Lung (tissue), 12 donors: ENCODE results near the gene NDUFV2. TPM values are rescaled to one million over a fixed set of nuclear protein-coding genes. Genes with fewer than 3 reads are reported as not detected.

Experiments
- ATAC-seq: fragments of 200-7000 bp; cut with Tn5 transposase; one replicate; pipeline ENCODE4 v1.9.1; 2020; ENCODE audit warnings: moderate number of reproducible peaks; ENCODE audit not compliant: insufficient read depth, low FRiP score
- DNase-seq, 3 donors: peaks; one replicate each; pipeline ENCODE4 v3.0.0-alpha.2; 2013 to 2017
- H3K27ac ChIP-seq, 2 donors: one replicate each; pipeline ENCODE4 v1.5.1; 2013; ENCODE audit warnings: mild to moderate bottlenecking in 2 of 2, moderate library complexity in 2 of 2, control low read depth in 1 of 2, inconsistent platforms in 1 of 2, low read depth in 1 of 2, low read length in 1 of 2
- H3K27me3 ChIP-seq, 3 donors: one replicate each; pipeline ENCODE4 v1.5.1; 2013; ENCODE audit warnings: low read length in 2 of 3; ENCODE audit not compliant: control insufficient read depth in 3 of 3, insufficient read depth in 3 of 3
- H3K36me3 ChIP-seq, 4 donors: one replicate each; pipeline ENCODE4 v1.5.1; 2013; ENCODE audit warnings: low read length in 4 of 4, mild to moderate bottlenecking in 1 of 4, moderate library complexity in 1 of 4; ENCODE audit not compliant: control insufficient read depth in 4 of 4, insufficient read depth in 4 of 4
- H3K4me1 ChIP-seq, 5 donors: one replicate each; pipeline ENCODE4 v1.5.1; 2013; ENCODE audit warnings: low read length in 5 of 5, mild to moderate bottlenecking in 2 of 5, moderate library complexity in 1 of 5; ENCODE audit not compliant: control insufficient read depth in 5 of 5, insufficient read depth in 5 of 5
- H3K4me3 ChIP-seq: one replicate; pipeline ENCODE4 v1.5.1; 2013; ENCODE audit warnings: mild to moderate bottlenecking, control low read depth, moderate library complexity
- H3K9ac ChIP-seq, 2 donors: one replicate each; pipeline ENCODE4 v1.5.1; 2013; ENCODE audit warnings: low read length in 2 of 2, control low read depth in 1 of 2; ENCODE audit not compliant: insufficient read depth in 1 of 2
- H3K9me3 ChIP-seq, 4 donors: one replicate each; pipeline ENCODE4 v1.5.1; 2013; ENCODE audit warnings: low read length in 3 of 4, mild to moderate bottlenecking in 1 of 4, moderate library complexity in 1 of 4; ENCODE audit not compliant: control insufficient read depth in 4 of 4, insufficient read depth in 3 of 4
- WGBS, 2 donors: extraction: QIAGEN DNeasy Blood & Tissue Kit; methylation state at CpG; one replicate each; pipeline ENCODE4 v1.1.7; 2013; 5-methylcytosine and 5-hydroxymethylcytosine counted together
- polyA plus RNA-seq, 2 donors: library from polyadenylated mRNA; stranded (reverse); fragments of 200-250 nt; gene quantifications; one replicate each; pipeline ENCODE4 v1.2.1, GENCODE V29; 2013
- total RNA-seq, 2 donors: library from RNA; depleted of rRNA in 1 of 2; stranded (reverse); fragments of >200 nt in 1 of 2; gene quantifications; one replicate each; pipeline ENCODE4 v1.2.1, GENCODE V29; 2014 to 2021
- TF ChIP-seq, protein P1 (sequence below): IDR thresholded peaks from 2 replicates; pipeline ENCODE4 v1.5.1; 2012; ENCODE audit warnings: mild to moderate bottlenecking; ENCODE audit errors: control extremely low read depth, extremely low read depth
- donor health status: control.
- donor health status: control.
- donor health status: Bipolar disorder and iron deficiency.
- donor health status: healthy.
- donor health status: DM: yes; HTN: yes; CAD: no.

The NDUFV2 gene
- total and polyA plus RNA-seq, 4 donors = 130 to 355 (median 144) TPM

- no peak overlapping the region for H3K4me3 ChIP-seq
- no peak overlapping the region for H3K9ac ChIP-seq
- H3K27ac ChIP-seq = no peak overlapping the region
- H3K9me3 ChIP-seq = no peaks in the 10 kb centered on the region
- no peaks in the 10 kb centered on the region for H3K27me3 ChIP-seq
- ATAC-seq = no peak
- 82% methylated on average over 5 of the region's 5 CpGs for WGBS, 2 donors
- no peak for DNase-seq
- H3K4me1 ChIP-seq = no peaks in the 10 kb centered on the region
- no peaks in the 10 kb centered on the region for H3K36me3 ChIP-seq
- TF ChIP-seq, protein P1, sequence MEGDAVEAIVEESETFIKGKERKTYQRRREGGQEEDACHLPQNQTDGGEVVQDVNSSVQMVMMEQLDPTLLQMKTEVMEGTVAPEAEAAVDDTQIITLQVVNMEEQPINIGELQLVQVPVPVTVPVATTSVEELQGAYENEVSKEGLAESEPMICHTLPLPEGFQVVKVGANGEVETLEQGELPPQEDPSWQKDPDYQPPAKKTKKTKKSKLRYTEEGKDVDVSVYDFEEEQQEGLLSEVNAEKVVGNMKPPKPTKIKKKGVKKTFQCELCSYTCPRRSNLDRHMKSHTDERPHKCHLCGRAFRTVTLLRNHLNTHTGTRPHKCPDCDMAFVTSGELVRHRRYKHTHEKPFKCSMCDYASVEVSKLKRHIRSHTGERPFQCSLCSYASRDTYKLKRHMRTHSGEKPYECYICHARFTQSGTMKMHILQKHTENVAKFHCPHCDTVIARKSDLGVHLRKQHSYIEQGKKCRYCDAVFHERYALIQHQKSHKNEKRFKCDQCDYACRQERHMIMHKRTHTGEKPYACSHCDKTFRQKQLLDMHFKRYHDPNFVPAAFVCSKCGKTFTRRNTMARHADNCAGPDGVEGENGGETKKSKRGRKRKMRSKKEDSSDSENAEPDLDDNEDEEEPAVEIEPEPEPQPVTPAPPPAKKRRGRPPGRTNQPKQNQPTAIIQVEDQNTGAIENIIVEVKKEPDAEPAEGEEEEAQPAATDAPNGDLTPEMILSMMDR = no peak
Measured at GRCh38 chr18:9065864-9066263, 36.6 kb upstream of the NDUFV2 start.

GRCh38 chr18:9066358-9066757 is 36.1 kb upstream of the NDUFV2 start:
- DNase-seq (no peak), ATAC-seq (no peak)
- 90 to 97% methylated on average over 4 of the region's 4 CpGs for WGBS, 2 donors
- TF ChIP-seq, protein P1 = no peak
- Histone ChIP-seq H3K4me3 (no peak overlapping the region), H3K36me3 (no peaks in the 10 kb centered on the region), H3K9me3 (no peaks in the 10 kb centered on the region), H3K9ac (no peak overlapping the region), H3K4me1 (no peaks in the 10 kb centered on the region), H3K27ac (no peak overlapping the region), H3K27me3 (no peaks in the 10 kb centered on the region)

DNA sequence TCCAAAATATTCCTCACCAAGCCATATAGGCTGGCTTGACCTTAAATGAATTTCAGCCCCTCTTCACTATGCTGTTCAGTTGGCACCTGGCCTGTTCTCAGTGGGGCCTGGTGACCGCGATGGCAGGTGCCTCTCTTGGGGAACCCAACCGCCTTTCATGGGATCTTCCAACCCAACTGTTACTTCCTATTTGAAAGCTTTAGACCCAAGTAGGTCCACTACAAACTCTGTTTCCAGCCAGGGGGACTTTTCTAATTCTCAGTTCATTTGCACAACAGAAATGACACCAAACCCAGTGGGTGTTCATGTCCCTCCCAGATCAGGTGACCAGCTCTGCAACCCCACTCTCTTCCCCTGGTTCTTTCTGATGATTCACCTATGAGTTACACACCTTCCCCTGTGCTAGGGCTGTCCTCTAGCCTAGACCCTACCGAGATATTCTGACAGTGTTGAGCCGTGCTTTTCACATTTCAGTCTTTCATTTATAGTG is 35.6 kb upstream of the NDUFV2 start:
- no peaks in the 10 kb centered on the region for H3K4me1 ChIP-seq
- ATAC-seq (no peak), DNase-seq (no peak)
- H3K27me3 ChIP-seq = no peaks in the 10 kb centered on the region
- no peak overlapping the region for H3K9ac ChIP-seq
- no peak overlapping the region for H3K27ac ChIP-seq
- H3K36me3 ChIP-seq = no peaks in the 10 kb centered on the region
- no peak overlapping the region for H3K4me3 ChIP-seq
- 96 to 98% methylated on average over 5 of the region's 5 CpGs for WGBS, 2 donors
- TF ChIP-seq, protein P1 = no peak
- H3K9me3 ChIP-seq = no peaks in the 10 kb centered on the region

DNA sequence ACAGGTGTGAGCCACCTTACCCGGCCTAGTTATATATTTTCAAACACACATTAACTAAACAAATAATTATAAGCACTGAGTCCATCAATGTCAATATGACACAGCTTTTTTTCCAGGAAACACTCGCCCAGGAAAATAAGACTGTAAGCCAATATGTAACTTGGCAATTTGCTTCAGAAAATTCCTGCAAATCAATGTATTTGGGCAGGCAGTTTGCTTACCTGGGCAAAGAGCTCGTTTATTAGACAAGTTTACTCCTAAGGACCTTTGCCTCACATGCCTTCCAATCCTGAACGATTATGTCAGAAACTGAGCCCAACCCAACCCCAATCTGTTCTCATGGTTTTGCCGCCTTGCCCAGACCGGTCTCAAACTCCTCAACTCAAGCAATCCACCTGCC is 34.7 kb upstream of the NDUFV2 start:
- Histone ChIP-seq H3K4me3 (no peak overlapping the region), H3K27me3 (no peaks in the 10 kb centered on the region), H3K27ac (no peak overlapping the region), H3K9me3 (no peaks in the 10 kb centered on the region), H3K4me1 (no peaks in the 10 kb centered on the region), H3K9ac (no peak overlapping the region), H3K36me3 (no peaks in the 10 kb centered on the region)
- no peak for DNase-seq
- no peak for ATAC-seq
- WGBS, 2 donors = 87 to 92% methylated on average over 6 of the region's 6 CpGs
- TF ChIP-seq, protein P1 = no peak
